HCT116 (cell line): ENCODE data around the gene ABCA9. TPM values are rescaled to one million over a fixed set of nuclear protein-coding genes. Genes with fewer than 3 reads are reported as not detected.

Experiments
- ATAC-seq: fragments of 200-7000 bp; cut with Tn5 transposase; 2 replicates; pipeline ENCODE4 v1.9.1; 2020; ENCODE audit warnings: mild to moderate bottlenecking, moderate library complexity
- BruUV-seq: library from RNA; stranded (reverse); fragments of 400-500 nt; replicated peaks from 2 replicates; lab custom pipeline; 2021; lab: Mats Ljungman, UMichigan
- CTCF ChIA-PET: fragments of 300-600 bp; sonication (Branson Sonifier 250); formaldehyde crosslinking; loops from one replicate; lab custom pipeline; 2021; ENCODE audit warnings: antibody characterized with exemption; lab: Charles Lee
- POLR2A ChIA-PET: fragments of 300-600, 350-600 bp; sonication (Branson Sonifier 250); formaldehyde crosslinking; loops from one replicate; lab custom pipeline; 2021; ENCODE audit warnings: antibody characterized with exemption; lab: Charles Lee
- RAD21 ChIA-PET, 2 experiments: fragments of 300-600 bp; sonication (Branson Sonifier 250); formaldehyde crosslinking; loops; one replicate each; lab custom pipeline; 2023; ENCODE audit warnings: low total read pairs in 2 of 2; ENCODE audit not compliant: uncharacterized antibody in 2 of 2, unreplicated experiment in 2 of 2, low non-redundant PET in 1 of 2; lab: Charles Lee
- DNase-seq: peaks from one replicate; pipeline ENCODE4 v3.0.0-alpha.2; 2010; ENCODE audit warnings: low read depth, low spot score
- H2AFZ ChIP-seq: fragments of 200-600 bp; shearing (Covaris generic), sonication (generic); 2 replicates; pipeline ENCODE4 v1.6.1; 2017; ENCODE audit warnings: low read depth, mixed run types, mixed read lengths, antibody characterized with exemption, low read length; ENCODE audit not compliant: poor library complexity, severe bottlenecking
- H3K27ac ChIP-seq: 2 replicates; pipeline ENCODE4 v1.5.1; 2012; ENCODE audit warnings: low read depth, low read length
- H3K27me3 ChIP-seq: fragments of 200-600 bp; sonication (generic); 2 replicates; pipeline ENCODE4 v1.6.1; 2016; ENCODE audit warnings: mixed run types, low read length, mixed read lengths; ENCODE audit not compliant: insufficient read depth
- H3K36me3 ChIP-seq, 2 experiments: fragments of 200-500 bp in 1 of 2; fragments of 200-600 bp in 1 of 2; sonication (Bioruptor generic) in 1 of 2; sonication (generic) in 1 of 2; 2 replicates each; pipeline versions ENCODE4 v1.5.1 to v1.6.1; 2014 to 2016; ENCODE audit warnings: low read length in 2 of 2, inconsistent platforms in 1 of 2, mixed read lengths in 1 of 2, mixed run types in 1 of 2; ENCODE audit not compliant: insufficient read depth in 2 of 2, control insufficient read depth in 1 of 2
- H3K4me1 ChIP-seq, 2 experiments: fragments of 200-600 bp in 1 of 2; sonication (generic) in 1 of 2; 2 replicates each; pipeline versions ENCODE4 v1.5.1 to v1.6.1; 2012 to 2017; ENCODE audit warnings: low read length in 2 of 2, inconsistent platforms in 1 of 2, mild to moderate bottlenecking in 1 of 2, mixed read lengths in 1 of 2, mixed run types in 1 of 2, moderate library complexity in 1 of 2; ENCODE audit not compliant: insufficient read depth in 2 of 2, control insufficient read depth in 1 of 2
- H3K4me2 ChIP-seq: fragments of 200-600 bp; sonication (generic); 2 replicates; pipeline ENCODE4 v1.6.1; 2017; ENCODE audit warnings: mixed run types, low read length, mixed read lengths
- H3K4me3 ChIP-seq, 2 experiments: fragments of 200-600 bp in 1 of 2; sonication (generic) in 1 of 2; replicated peaks in 1 of 2; 2 replicates each; pipeline ENCODE4 v1.5.1; 2011 to 2016; ENCODE audit warnings: low read length in 2 of 2, control low read depth in 1 of 2, low read depth in 1 of 2, mild to moderate bottlenecking in 1 of 2, mixed read lengths in 1 of 2, mixed run types in 1 of 2
- H3K79me2 ChIP-seq: fragments of 200-600 bp; sonication (generic); 2 replicates; pipeline ENCODE4 v1.6.1; 2017; ENCODE audit warnings: mild to moderate bottlenecking, mixed run types, low read length, moderate library complexity, mixed read lengths; ENCODE audit not compliant: insufficient read depth
- H3K9ac ChIP-seq: fragments of 200-600 bp; sonication (generic); 2 replicates; pipeline ENCODE4 v1.6.1; 2016; ENCODE audit warnings: low read length, mixed read lengths
- H3K9me2 ChIP-seq: fragments of 200-600 bp; sonication (generic), shearing (Covaris generic); 2 replicates; pipeline ENCODE4 v1.6.1; 2017; ENCODE audit warnings: mixed run types, mild to moderate bottlenecking, moderate library complexity; ENCODE audit not compliant: insufficient read depth
- H3K9me3 ChIP-seq, 2 experiments: fragments of 200-500 bp in 1 of 2; fragments of 200-600 bp in 1 of 2; sonication (Bioruptor generic) in 1 of 2; sonication (generic) in 1 of 2; 2 replicates each; pipeline ENCODE4 v1.6.1; 2014 to 2017; ENCODE audit warnings: low read length in 2 of 2, mixed read lengths in 2 of 2, inconsistent platforms in 1 of 2, low read depth in 1 of 2, mild to moderate bottlenecking in 1 of 2, mixed run types in 1 of 2, moderate library complexity in 1 of 2; ENCODE audit not compliant: control insufficient read depth in 1 of 2, insufficient read depth in 1 of 2
- H4K20me1 ChIP-seq: fragments of 200-600 bp; sonication (generic), shearing (Covaris generic); 2 replicates; pipeline ENCODE4 v1.6.1; 2017; ENCODE audit warnings: mixed run types, mild to moderate bottlenecking, moderate library complexity; ENCODE audit not compliant: insufficient read depth
- ATF3 ChIP-seq: IDR thresholded peaks from 2 replicates; pipeline ENCODE4 v1.6.1; 2012
- CBX3 ChIP-seq: IDR thresholded peaks from 2 replicates; pipeline ENCODE4 v1.6.1; 2012; ENCODE audit warnings: low read depth
- CEBPB ChIP-seq: IDR thresholded peaks from 2 replicates; pipeline ENCODE4 v1.6.1; 2012; ENCODE audit warnings: low read depth
- ELF1 ChIP-seq: IDR thresholded peaks from 2 replicates; pipeline ENCODE4 v1.6.1; 2012; ENCODE audit warnings: low read depth, borderline replicate concordance
- EZH2 ChIP-seq: fragments of 200-600 bp; sonication (generic); IDR thresholded peaks from 2 replicates; pipeline ENCODE4 v1.6.1; 2017; ENCODE audit warnings: antibody characterized with exemption, mixed run types
- FOSL1 ChIP-seq: IDR thresholded peaks from 2 replicates; pipeline ENCODE4 v1.6.1; 2012; ENCODE audit warnings: low read depth
- MAX ChIP-seq: IDR thresholded peaks from 2 replicates; pipeline ENCODE4 v1.6.1; 2012
- POLR2A ChIP-seq: IDR thresholded peaks from 2 replicates; pipeline ENCODE4 v1.7.0; 2011; ENCODE audit warnings: borderline replicate concordance; ENCODE audit not compliant: insufficient read depth, insufficient read length; ENCODE audit errors: extremely low read depth
- POLR2AphosphoS5 ChIP-seq: IDR thresholded peaks from 2 replicates; pipeline ENCODE4 v1.6.1; 2011; ENCODE audit warnings: mild to moderate bottlenecking, low read depth, low read length, moderate library complexity
- RAD21 ChIP-seq: IDR thresholded peaks from 2 replicates; pipeline ENCODE4 v1.6.1; 2012; ENCODE audit warnings: low read depth, mild to moderate bottlenecking
- REST ChIP-seq: IDR thresholded peaks from 2 replicates; pipeline ENCODE4 v1.6.1; 2012; ENCODE audit warnings: low read depth
- SIN3A ChIP-seq: IDR thresholded peaks from 2 replicates; pipeline ENCODE4 v1.6.1; 2012; ENCODE audit warnings: low read depth
- SP1 ChIP-seq: IDR thresholded peaks from 2 replicates; pipeline ENCODE4 v1.6.1; 2012; ENCODE audit warnings: low read depth
- SRF ChIP-seq: IDR thresholded peaks from 2 replicates; pipeline ENCODE4 v1.6.1; 2012; ENCODE audit warnings: low read depth
- TCF7L2 ChIP-seq: IDR thresholded peaks from 2 replicates; pipeline ENCODE4 v1.7.0; 2011; ENCODE audit warnings: borderline replicate concordance, inconsistent platforms; ENCODE audit not compliant: insufficient read depth, insufficient read length; ENCODE audit errors: extremely low read depth
- ZBTB33 ChIP-seq: IDR thresholded peaks from 2 replicates; pipeline ENCODE4 v1.6.1; 2011; ENCODE audit warnings: mild to moderate bottlenecking, low read length, moderate library complexity; ENCODE audit not compliant: insufficient replicate concordance; ENCODE audit errors: extremely low read depth
- ZFX ChIP-seq: fragments of 450-650 bp; IDR thresholded peaks from 2 replicates; pipeline ENCODE4 v1.6.1; 2017
- ZNF274 ChIP-seq: fragments of 200-500 bp; sonication (Bioruptor generic); IDR thresholded peaks from 2 replicates; pipeline ENCODE4 v1.6.1; 2014; ENCODE audit warnings: mild to moderate bottlenecking, low read depth, low read length, inconsistent platforms
- intact Hi-C: fragments of 100-400 bp; cut with micrococcal nuclease; formaldehyde crosslinking; loops from 2 replicates; pipeline ENCODE4 v1.10.0; 2022
- total RNA-seq: library from RNA; stranded (reverse); gene quantifications from one replicate; pipeline ENCODE4 v1.2.1, GENCODE V29; 2021; ENCODE audit not compliant: unreplicated experiment

The ABCA9 gene
- total RNA-seq, 1 experiment from 2014 or later = not detected

- TF ChIP-seq ZFX (no peak), ZNF274 (no peak), ZBTB33 (no peak), EZH2 (no peak), POLR2A (no peak), SP1 (no peak), CBX3 (no peak), RAD21 (no peak), FOSL1 (no peak), ELF1 (no peak), SRF (no peak), MAX (no peak), SIN3A (no peak), TCF7L2 (no peak), POLR2AphosphoS5 (no peak), CEBPB (no peak), REST (no peak), ATF3 (no peak)
- H3K4me1 ChIP-seq = peaks cover 7 to 16% of the 10 kb centered on the region in 2 experiments; a peak in 2 of 4 replicates
- H3K4me3 ChIP-seq = no peak overlapping the region
- ChIA-PET POLR2A (no interaction called here), RAD21 (interaction anchor here in 1 of 2 experiments (0.6 kb wide), 1 partner anchor 272 kb away, joined by 5 read pairs; no protein-coding TSS in a partner anchor), CTCF (interaction anchor here (1.3 kb wide), 1 partner anchor 271 kb away, joined by 3 read pairs; no protein-coding TSS in a partner anchor)
- H3K27ac ChIP-seq = no peak overlapping the region
- intact Hi-C loops = no loop called here
- no peaks in the 10 kb centered on the region for H3K79me2 ChIP-seq
- no peaks in the 10 kb centered on the region for H3K27me3 ChIP-seq
- no peaks in the 10 kb centered on the region for H3K36me3 ChIP-seq
- ATAC-seq (no peak), DNase-seq (no peak)
- H4K20me1 ChIP-seq = no peaks in the 10 kb centered on the region
- no peak overlapping the region for H3K9ac ChIP-seq
- no TSS peak for BruUV-seq
- H2AFZ ChIP-seq = no peak overlapping the region
- no peaks in the 10 kb centered on the region for H3K9me2 ChIP-seq
- no peak overlapping the region for H3K4me2 ChIP-seq
- H3K9me3 ChIP-seq = no peaks in the 10 kb centered on the region
Observed at GRCh38 chr17:69043098-69043734, 17.5 kb downstream of the ABCA9 start.
